H1 (cell line): ENCODE results near the gene MRM2. TPM values are rescaled to one million over a fixed set of nuclear protein-coding genes. Genes with fewer than 3 reads are reported as not detected.
A peak's percentile ranks its signal among the peaks of the same experiment; 100 is the strongest.

ENCODE experiments used
- CTCF ChIA-PET: fragments of 300-600 bp; sonication (Branson Sonifier 250); formaldehyde crosslinking; loops from one replicate; lab custom pipeline; 2021; ENCODE audit not compliant: partially characterized antibody; lab: Charles Lee
- POLR2A ChIA-PET: fragments of 300-600 bp; sonication (Branson Sonifier 250); formaldehyde crosslinking; loops from one replicate; lab custom pipeline; 2021; ENCODE audit warnings: inconsistent platforms; ENCODE audit not compliant: partially characterized antibody; lab: Charles Lee
- DNase-seq, 2 experiments: peaks; one replicate each; pipeline versions ENCODE4 v3.0.0 to v3.0.0-alpha.2; 2010 to 2022; ENCODE audit warnings: low spot score in 2 of 2, low read depth in 1 of 2, mixed read lengths in 1 of 2
- FAIRE-seq: peaks from 2 replicates; lab custom pipeline; 2011; peaks lifted over from hg19 to GRCh38; lab: Jason Lieb, UNC
- H2AFZ ChIP-seq: 2 replicates; pipeline ENCODE4 v1.8.1; 2012; ENCODE audit warnings: low read length, inconsistent platforms
- H2AK5ac ChIP-seq: 2 replicates; pipeline ENCODE4 v1.6.1; 2013; ENCODE audit warnings: low read depth, low read length
- H2BK120ac ChIP-seq: replicated peaks from 2 replicates; pipeline ENCODE3; 2013; ENCODE audit warnings: low read depth, low read length, inconsistent platforms
- H2BK12ac ChIP-seq: 2 replicates; pipeline ENCODE4 v1.6.1; 2013; ENCODE audit warnings: low read depth, low read length
- H2BK15ac ChIP-seq: 2 replicates; pipeline ENCODE4 v1.6.1; 2013; ENCODE audit warnings: low read length
- H2BK20ac ChIP-seq: 2 replicates; pipeline ENCODE4 v1.6.1; 2013; ENCODE audit warnings: low read length
- H2BK5ac ChIP-seq: 2 replicates; pipeline ENCODE4 v1.6.1; 2013; ENCODE audit warnings: low read depth, low read length
- H3K14ac ChIP-seq: 2 replicates; pipeline ENCODE4 v1.6.1; 2013; ENCODE audit warnings: inconsistent platforms; ENCODE audit not compliant: insufficient read length
- H3K18ac ChIP-seq: 2 replicates; pipeline ENCODE4 v1.6.1; 2013; ENCODE audit warnings: low read length; ENCODE audit errors: extremely low read depth
- H3K23ac ChIP-seq: 2 replicates; pipeline ENCODE4 v1.6.1; 2013; ENCODE audit warnings: inconsistent platforms; ENCODE audit not compliant: insufficient read length
- H3K23me2 ChIP-seq: 2 replicates; pipeline ENCODE4 v1.6.1; 2013; ENCODE audit warnings: low read depth, low read length
- H3K27ac ChIP-seq: 2 replicates; pipeline ENCODE4 v1.6.1; 2011; ENCODE audit warnings: low read depth, low read length, inconsistent platforms
- H3K27me3 ChIP-seq, 4 experiments: replicated peaks in 1 of 4; 1 replicate in 1 of 4; 2 replicates in 3 of 4; pipeline versions ENCODE4 v1.6.1 to v1.8.1; 2011 to 2013; ENCODE audit warnings: low read length in 3 of 4, mild to moderate bottlenecking in 3 of 4, inconsistent platforms in 2 of 4, mixed read lengths in 2 of 4, moderate library complexity in 1 of 4; ENCODE audit not compliant: control insufficient read depth in 3 of 4, insufficient read depth in 3 of 4; ENCODE audit errors: extremely low read depth in 1 of 4
- H3K36me3 ChIP-seq, 4 experiments: 2 replicates each; pipeline versions ENCODE4 v1.6.1 to v1.8.1; 2011 to 2013; ENCODE audit warnings: mild to moderate bottlenecking in 4 of 4, low read length in 3 of 4, moderate library complexity in 2 of 4, control low read depth in 1 of 4, inconsistent platforms in 1 of 4; ENCODE audit not compliant: insufficient read depth in 4 of 4, control insufficient read depth in 2 of 4
- H3K4ac ChIP-seq: replicated peaks from 2 replicates; pipeline ENCODE3; 2013; ENCODE audit warnings: low read length, low read depth, mixed read lengths, inconsistent platforms; ENCODE audit not compliant: insufficient read length
- H3K4me1 ChIP-seq, 4 experiments: replicated peaks in 1 of 4; 1 replicate in 1 of 4; 2 replicates in 3 of 4; pipeline versions ENCODE4 v1.6.1 to v1.8.1; 2011 to 2013; ENCODE audit warnings: low read length in 3 of 4, inconsistent platforms in 2 of 4, mixed read lengths in 1 of 4; ENCODE audit not compliant: insufficient read depth in 4 of 4, control insufficient read depth in 3 of 4
- H3K4me2 ChIP-seq, 2 experiments: 2 replicates each; pipeline versions ENCODE4 v1.6.1 to v1.8.1; 2011 to 2013; ENCODE audit warnings: low read depth in 2 of 2, low read length in 2 of 2, control low read depth in 1 of 2, inconsistent platforms in 1 of 2, mild to moderate bottlenecking in 1 of 2; ENCODE audit not compliant: insufficient read depth in 1 of 2
- H3K4me3 ChIP-seq, 4 experiments: fragments of 200-600, 300-600 bp in 1 of 4; sonication (generic), shearing (Covaris generic), sonication (Bioruptor Twin) in 1 of 4; 2 replicates each; pipeline versions ENCODE4 v1.5.1 to v1.8.1; 2011 to 2016; ENCODE audit warnings: low read length in 4 of 4, low read depth in 3 of 4, control low read depth in 2 of 4, inconsistent platforms in 2 of 4, mild to moderate bottlenecking in 2 of 4, mixed read lengths in 1 of 4, moderate library complexity in 1 of 4; ENCODE audit not compliant: insufficient read depth in 2 of 4; ENCODE audit errors: extremely low read depth in 1 of 4
- H3K56ac ChIP-seq: replicated peaks from 2 replicates; pipeline ENCODE3; 2013; ENCODE audit warnings: low read depth, mild to moderate bottlenecking, mixed read lengths, low read length, inconsistent platforms; ENCODE audit not compliant: insufficient read length
- H3K79me1 ChIP-seq: 2 replicates; pipeline ENCODE4 v1.6.1; 2013; ENCODE audit warnings: low read depth, low read length, control low read depth
- H3K79me2 ChIP-seq, 2 experiments: 2 replicates each; pipeline versions ENCODE4 v1.6.1 to v1.8.1; 2012 to 2013; ENCODE audit warnings: low read length in 2 of 2, mild to moderate bottlenecking in 2 of 2, inconsistent platforms in 1 of 2; ENCODE audit not compliant: insufficient read depth in 2 of 2, control insufficient read depth in 1 of 2
- H3K9ac ChIP-seq, 4 experiments: replicated peaks in 1 of 4; 1 replicate in 1 of 4; 2 replicates in 3 of 4; pipeline versions ENCODE4 v1.6.1 to v1.8.1; 2011 to 2013; ENCODE audit warnings: low read depth in 3 of 4, low read length in 3 of 4, control low read depth in 2 of 4, mild to moderate bottlenecking in 2 of 4, moderate library complexity in 2 of 4, inconsistent platforms in 1 of 4; ENCODE audit errors: extremely low read depth in 1 of 4
- H3K9me3 ChIP-seq, 2 experiments: 2 replicates each; pipeline versions ENCODE4 v1.6.1 to v1.8.1; 2012 to 2013; ENCODE audit warnings: mild to moderate bottlenecking in 2 of 2, moderate library complexity in 2 of 2, control low read depth in 1 of 2, inconsistent platforms in 1 of 2, low read depth in 1 of 2, low read length in 1 of 2, mixed read lengths in 1 of 2; ENCODE audit not compliant: insufficient read depth in 2 of 2
- H4K20me1 ChIP-seq, 2 experiments: replicated peaks in 1 of 2; 2 replicates each; pipeline versions ENCODE3 to v1.8.1; 2011 to 2013; ENCODE audit warnings: inconsistent platforms in 2 of 2, low read length in 2 of 2, mild to moderate bottlenecking in 1 of 2; ENCODE audit not compliant: insufficient read depth in 2 of 2, control insufficient read depth in 1 of 2
- H4K5ac ChIP-seq: 2 replicates; pipeline ENCODE4 v1.6.1; 2013; ENCODE audit warnings: low read length, low read depth, mixed read lengths, inconsistent platforms; ENCODE audit not compliant: insufficient read length
- H4K8ac ChIP-seq: 2 replicates; pipeline ENCODE4 v1.8.0; 2013; ENCODE audit warnings: mild to moderate bottlenecking, moderate library complexity, low read length, inconsistent platforms; ENCODE audit not compliant: insufficient read depth; ENCODE audit errors: extremely low read depth
- H4K91ac ChIP-seq: replicated peaks from 2 replicates; pipeline ENCODE3; 2013; ENCODE audit warnings: low read length, mixed read lengths, inconsistent platforms; ENCODE audit not compliant: insufficient read length
- BACH1 ChIP-seq: IDR thresholded peaks from 2 replicates; pipeline ENCODE4 v1.6.1; 2012; ENCODE audit warnings: low read length, improper control_type of control experiment
- GABPA ChIP-seq: IDR thresholded peaks from 2 replicates; pipeline ENCODE4 v1.6.1; 2011; ENCODE audit warnings: mild to moderate bottlenecking, low read length, moderate library complexity, borderline replicate concordance; ENCODE audit not compliant: insufficient read depth
- NANOG ChIP-seq: IDR thresholded peaks from 2 replicates; pipeline ENCODE4 v1.6.1; 2011; ENCODE audit warnings: low read length, low read depth, mild to moderate bottlenecking, inconsistent platforms; ENCODE audit not compliant: insufficient read depth, poor library complexity, severe bottlenecking
- PHF8 ChIP-seq: fragments of 200-600 bp; sonication (generic); conservative IDR thresholded peaks from 2 replicates; pipeline ENCODE4 v1.7.1; 2012; ENCODE audit warnings: low read depth, mild to moderate bottlenecking, inconsistent platforms, low read length, moderate library complexity
- SIRT6 ChIP-seq: IDR thresholded peaks from one replicate; pipeline ENCODE4 v1.7.1; 2012; ENCODE audit warnings: low read length, inconsistent platforms
- SIX5 ChIP-seq: IDR thresholded peaks from 2 replicates; pipeline ENCODE4 v1.6.1; 2011; ENCODE audit warnings: mild to moderate bottlenecking, low read depth, low read length
- SP2 ChIP-seq: IDR thresholded peaks from 2 replicates; pipeline ENCODE4 v1.6.1; 2012; ENCODE audit warnings: mild to moderate bottlenecking, low read length, inconsistent platforms
- SRF ChIP-seq: IDR thresholded peaks from 2 replicates; pipeline ENCODE4 v1.6.1; 2011; ENCODE audit warnings: mild to moderate bottlenecking, low read depth, low read length, moderate library complexity
- SUZ12 ChIP-seq: fragments of 200-600 bp; sonication (generic); IDR thresholded peaks from 2 replicates; pipeline ENCODE4 v1.6.1; 2012; ENCODE audit warnings: mild to moderate bottlenecking, inconsistent platforms, low read length, moderate library complexity, mixed read lengths
- TBP ChIP-seq: IDR thresholded peaks from 2 replicates; pipeline ENCODE4 v1.6.1; 2011; ENCODE audit warnings: low read depth, low read length, improper control_type of control experiment
- TCF12 ChIP-seq: IDR thresholded peaks from 2 replicates; pipeline ENCODE4 v1.6.1; 2011; ENCODE audit warnings: low read depth, mild to moderate bottlenecking, low read length
- TEAD4 ChIP-seq: IDR thresholded peaks from 2 replicates; pipeline ENCODE4 v1.6.1; 2012; ENCODE audit warnings: low read depth, low read length, inconsistent platforms, mixed read lengths
- YY1 ChIP-seq: IDR thresholded peaks from 2 replicates; pipeline ENCODE4 v1.6.1; 2011; ENCODE audit warnings: low read depth, mild to moderate bottlenecking, low read length
- WGBS, 2 experiments: shearing (Covaris generic) in 1 of 2; methylation state at CpG; one replicate each; pipeline versions ENCODE4 v1.1.6 to v1.1.7; 2013 to 2015; ENCODE audit warnings: low lambda C conversion rate in 2 of 2, mixed read lengths in 2 of 2, inconsistent platforms in 1 of 2, low coverage in 1 of 2, missing lambda C conversion rate in 1 of 2; ENCODE audit not compliant: insufficient replicate concordance in 2 of 2, insufficient coverage in 1 of 2, insufficient read length in 1 of 2; ENCODE audit errors: extremely low coverage in 1 of 2, missing lambda C conversion rate in 1 of 2; 5-methylcytosine and 5-hydroxymethylcytosine counted together
- polyA plus RNA-seq, 7 experiments: library from polyadenylated mRNA; depleted of rRNA in 3 of 7; stranded (reverse) in 5 of 7; unstranded in 2 of 7; fragments of >200 nt in 5 of 7; fragments of 200-250 nt in 2 of 7; gene quantifications; 1 replicate in 5 of 7; 2 replicates in 1 of 7; 4 replicates in 1 of 7; pipeline versions ENCODE4 v1.2.1 to v1.2.3, GENCODE V29; 2011 to 2013; ENCODE audit warnings: missing spikeins in 2 of 7, mixed read lengths in 2 of 7
- total RNA-seq: library from RNA; stranded (reverse); fragmentation: NEBNext Ultra II Directional; extraction: Animal tissue kit (Norgen Biotek cat#: 25700); gene quantifications from 2 replicates; pipeline ENCODE4 v1.2.1, GENCODE V29; 2021
- TF ChIP-seq, protein P1 (sequence below): IDR thresholded peaks from 2 replicates; pipeline ENCODE4 v1.6.1; 2012; ENCODE audit warnings: inconsistent platforms

Gene MRM2
- total and polyA plus RNA-seq, 2 of the 8 experiments (the other 6 are each of a cell fraction or from before 2014, with no cell fraction given), result 17.2 to 38.6 TPM

DNA sequence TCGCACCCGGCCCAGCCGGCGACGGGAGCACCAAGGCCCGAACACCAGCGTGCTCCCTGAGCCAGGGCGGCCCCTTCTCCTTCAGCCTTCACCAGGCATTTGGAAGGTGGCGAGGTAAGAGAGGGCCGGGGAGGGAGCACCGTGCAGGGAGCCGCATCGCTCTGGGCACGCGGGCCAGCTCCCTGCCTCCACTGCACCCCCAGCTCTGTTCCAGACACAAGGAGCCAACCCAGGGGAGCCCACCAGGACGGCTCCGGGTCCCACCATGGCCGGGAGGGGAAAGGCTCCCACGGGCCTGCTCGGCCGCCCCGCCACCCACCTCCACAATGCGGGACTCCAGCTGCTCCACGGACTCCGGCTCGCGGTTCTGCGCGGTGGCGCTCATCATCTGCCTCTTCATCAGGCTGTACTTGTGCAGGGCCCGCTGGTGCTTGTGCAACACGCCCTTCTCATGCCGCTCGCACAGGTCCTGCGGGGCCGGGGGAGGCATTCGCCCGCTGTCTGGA is 15.1 kb upstream of the MRM2 start:
- Histone ChIP-seq H3K56ac (no peak overlapping the region), H2BK15ac (no peak overlapping the region), H2BK20ac (no peak overlapping the region), H3K23ac (no peak overlapping the region), H3K4me1 (no peaks in the 10 kb centered on the region), H4K20me1 (peaks cover 0 to 9% of the 10 kb centered on the region in 2 experiments), H3K9me3 (no peaks in the 10 kb centered on the region), H3K27ac (no peak overlapping the region), H4K5ac (no peak overlapping the region), H3K79me2 (no peaks in the 10 kb centered on the region), H4K91ac (no peak overlapping the region), H3K27me3 (no peaks in the 10 kb centered on the region), H2BK5ac (peak overlapping the region; percentile 60; the same call in 1 of the 2 replicates), H3K18ac (no peak overlapping the region), H3K4me2 (no peak overlapping the region), H3K23me2 (no peaks in the 10 kb centered on the region), H3K9ac (no peak overlapping the region), H2BK12ac (no peak overlapping the region), H2BK120ac (no peak overlapping the region), H2AK5ac (no peak overlapping the region), H3K36me3 (peaks cover 0 to 14% (median 2%) of the 10 kb centered on the region in 4 experiments; a peak in 4 of 8 replicates), H3K4ac (no peak overlapping the region), H3K4me3 (no peak overlapping the region), H3K14ac (no peak overlapping the region), H4K8ac (no peak overlapping the region), H3K79me1 (no peaks in the 10 kb centered on the region), H2AFZ (no peak overlapping the region)
- FAIRE-seq, result no peak
- CTCF ChIA-PET, result interaction anchor here (1.2 to 2.1 kb wide), 6 partner anchors 9 to 113 kb away, joined by 3 to 9 read pairs (median 4); partner anchors contain the start of gene MAD1L1
- 96% methylated on average over 21 of the region's 38 CpGs; no CpG with 5 or more reads in 1 of the 2 experiments for WGBS, 2 experiments
- POLR2A ChIA-PET, result interaction anchor here (1.0 to 4.1 kb wide), 7 partner anchors 9 to 97 kb away, joined by 3 to 13 read pairs (median 4); partner anchors contain the start of genes EIF3B, MRM2 and NUDT1
- DNase-seq, result no peak
- TF ChIP-seq TBP (no peak), SP2 (no peak), PHF8 (no peak), SUZ12 (no peak), NANOG (no peak), BACH1 (no peak), SIX5 (no peak), GABPA (no peak), SIRT6 (no peak), SRF (no peak), TCF12 (no peak), YY1 (no peak), TEAD4 (no peak)
- TF ChIP-seq, protein P1, sequence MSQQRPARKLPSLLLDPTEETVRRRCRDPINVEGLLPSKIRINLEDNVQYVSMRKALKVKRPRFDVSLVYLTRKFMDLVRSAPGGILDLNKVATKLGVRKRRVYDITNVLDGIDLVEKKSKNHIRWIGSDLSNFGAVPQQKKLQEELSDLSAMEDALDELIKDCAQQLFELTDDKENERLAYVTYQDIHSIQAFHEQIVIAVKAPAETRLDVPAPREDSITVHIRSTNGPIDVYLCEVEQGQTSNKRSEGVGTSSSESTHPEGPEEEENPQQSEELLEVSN, result no peak
